Upper lobe of right lung (tissue), 1 donor: ENCODE results near the gene WAC. TPM values are rescaled to one million over a fixed set of nuclear protein-coding genes. Genes with fewer than 3 reads are reported as not detected.

Source experiments
- ATAC-seq: fragments of 200-7000 bp; cut with Tn5 transposase; one replicate; pipeline ENCODE4 v1.9.1; 2020; ENCODE audit warnings: mild to moderate bottlenecking, moderate library complexity
- DNase-seq: peaks from one replicate; pipeline ENCODE4 v3.0.0-alpha.2; 2020
- H3K27ac ChIP-seq: fragments of 200-600 bp; one replicate; pipeline ENCODE4 v1.8.0; 2022
- H3K27me3 ChIP-seq: fragments of 200-600 bp; one replicate; pipeline ENCODE4 v1.8.0; 2022; ENCODE audit warnings: mild to moderate bottlenecking
- H3K36me3 ChIP-seq: fragments of 200-600 bp; one replicate; pipeline ENCODE4 v1.8.0; 2022
- H3K4me1 ChIP-seq: fragments of 200-600 bp; one replicate; pipeline ENCODE4 v1.8.0; 2022
- H3K4me3 ChIP-seq: fragments of 200-600 bp; one replicate; pipeline ENCODE4 v1.8.0; 2022; ENCODE audit warnings: mild to moderate bottlenecking
- H3K9me3 ChIP-seq: fragments of 200-600 bp; one replicate; pipeline ENCODE4 v1.8.0; 2022
- CTCF ChIP-seq: fragments of 200-600 bp; IDR thresholded peaks from one replicate; pipeline ENCODE4 v1.8.0; 2022; ENCODE audit warnings: antibody characterized with exemption
- intact Hi-C: fragments of 100-400 bp; cut with DNase I; formaldehyde crosslinking; loops from one replicate; pipeline ENCODE4 v1.11.0; 2022
- total RNA-seq: library from RNA; stranded (reverse); fragmentation: NEBNext Ultra II Directional; extraction: Animal tissue kit (Norgen Biotek cat#: 25700); gene quantifications from one replicate; pipeline ENCODE4 v1.2.1, GENCODE V29; 2021
- donor health status: DM: no; HTN: yes; CAD: no; lungs with severe emphysema.

WAC gene
- total RNA-seq, 1 donor from 2014 or later, result 122 TPM

DNA sequence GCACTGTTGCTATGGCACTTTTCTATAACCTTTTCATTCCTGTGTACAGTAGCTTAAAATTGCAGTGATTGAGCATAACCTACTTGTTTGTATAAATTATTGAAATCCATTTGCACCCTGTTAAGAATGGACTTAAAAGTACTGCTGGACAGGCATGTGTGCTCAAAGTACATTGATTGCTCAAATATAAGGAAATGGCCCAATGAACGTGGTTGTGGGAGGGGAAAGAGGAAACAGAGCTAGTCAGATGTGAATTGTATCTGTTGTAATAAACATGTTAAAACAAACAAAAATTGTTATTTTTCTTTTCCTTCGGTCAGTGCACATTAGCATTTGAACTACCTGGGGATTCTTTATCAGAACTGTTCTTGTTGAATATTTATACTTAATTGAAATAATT, 87.3 kb downstream of the WAC start:
- peaks cover 6% of the 10 kb centered on the region for H3K4me1 ChIP-seq
- intact Hi-C loops, result no loop called here
- DNase-seq, result no peak

GRCh38 chr10:28623483-28623882, 90.6 kb downstream of the WAC start:
- DNase-seq (no peak), ATAC-seq (no peak)
- H3K4me3 ChIP-seq, result no peak overlapping the region
- intact Hi-C loops, result no loop called here
- no peaks in the 10 kb centered on the region for H3K27me3 ChIP-seq
- H3K27ac ChIP-seq, result no peak overlapping the region
- no peaks in the 10 kb centered on the region for H3K9me3 ChIP-seq
- no peak for TF ChIP-seq CTCF
- H3K36me3 ChIP-seq, result peaks cover 30% of the 10 kb centered on the region
- H3K4me1 ChIP-seq, result peaks cover 12% of the 10 kb centered on the region

More for the DNA sequence above, 87.3 kb downstream of the WAC start:
- Histone ChIP-seq H3K4me3 (no peak overlapping the region), H3K27ac (no peak overlapping the region), H3K9me3 (no peaks in the 10 kb centered on the region), H3K27me3 (no peaks in the 10 kb centered on the region), H3K36me3 (peaks cover 63% of the 10 kb centered on the region)
- TF ChIP-seq CTCF, result no peak
- peak; percentile 80 for ATAC-seq

DNA sequence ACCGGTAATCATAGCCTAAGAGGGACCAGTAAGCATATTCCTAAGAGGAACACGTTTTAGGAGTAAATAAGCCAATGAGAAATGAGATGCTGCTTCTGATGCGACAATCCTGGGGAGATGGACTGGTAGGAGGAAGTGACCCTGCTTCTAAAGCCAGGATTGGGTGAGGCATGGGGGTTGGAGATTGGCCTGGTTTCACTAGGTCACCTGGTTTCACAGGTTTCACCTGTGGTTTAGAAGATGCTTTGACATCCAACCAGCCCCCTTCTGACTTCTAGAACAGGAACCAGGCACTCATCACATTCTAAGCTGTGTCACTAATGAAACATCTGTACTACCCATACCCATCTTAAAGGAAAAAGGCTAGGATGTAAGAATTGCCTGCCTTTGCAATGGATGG, 91.4 kb downstream of the WAC start:
- H3K4me1 ChIP-seq, result peaks cover 12% of the 10 kb centered on the region
- no peaks in the 10 kb centered on the region for H3K27me3 ChIP-seq
- DNase-seq (no peak), ATAC-seq (no peak)
- H3K27ac ChIP-seq, result no peak overlapping the region
- intact Hi-C loops, result no loop called here
- H3K9me3 ChIP-seq, result no peaks in the 10 kb centered on the region
- no peak overlapping the region for H3K4me3 ChIP-seq
- H3K36me3 ChIP-seq, result peaks cover 23% of the 10 kb centered on the region
- TF ChIP-seq CTCF, result no peak

DNA sequence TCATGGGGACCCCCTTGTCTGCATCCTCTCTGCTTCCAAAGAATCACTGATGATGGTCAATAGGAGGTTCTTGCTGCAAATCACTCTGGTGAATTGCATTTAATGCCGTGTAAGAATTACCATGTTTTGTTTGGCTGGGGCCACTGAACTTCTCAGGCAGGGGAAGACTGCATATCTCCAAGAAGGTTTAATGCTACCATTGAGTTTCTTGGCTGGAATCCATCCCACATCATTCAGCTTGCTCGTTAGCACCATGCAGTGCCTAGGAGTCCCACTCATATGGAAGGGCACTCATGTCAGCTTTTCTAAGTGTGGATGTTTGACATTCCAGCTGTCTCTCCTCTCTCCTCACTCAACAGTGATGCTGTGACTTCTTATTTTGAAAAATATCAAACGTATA, 94.2 kb downstream of the WAC start:
- no peaks in the 10 kb centered on the region for H3K9me3 ChIP-seq
- no peaks in the 10 kb centered on the region for H3K27me3 ChIP-seq
- DNase-seq (no peak), ATAC-seq (no peak)
- intact Hi-C loops, result no loop called here
- TF ChIP-seq CTCF, result no peak
- peaks cover 5% of the 10 kb centered on the region for H3K36me3 ChIP-seq
- peaks cover 6% of the 10 kb centered on the region for H3K4me1 ChIP-seq
- no peak overlapping the region for H3K27ac ChIP-seq
- no peak overlapping the region for H3K4me3 ChIP-seq

- peak; percentile 94 for ATAC-seq
- peaks cover 6% of the 10 kb centered on the region for H3K4me1 ChIP-seq
- intact Hi-C loops, result no loop called here
- H3K36me3 ChIP-seq, result no peaks in the 10 kb centered on the region
- H3K4me3 ChIP-seq, result no peak overlapping the region
- H3K9me3 ChIP-seq, result no peaks in the 10 kb centered on the region
- peak; percentile 86 for DNase-seq
- no peak overlapping the region for H3K27ac ChIP-seq
- peak; percentile 85 for TF ChIP-seq CTCF
- no peaks in the 10 kb centered on the region for H3K27me3 ChIP-seq
Measured at GRCh38 chr10:28628184-28628893, 95.4 kb downstream of the WAC start.
